ENCODE measurements around the gene RPP21. TPM values are rescaled to one million over a fixed set of nuclear protein-coding genes. Genes with fewer than 3 reads are reported as not detected.

RPP21 gene
- total and polyA plus RNA-seq, 2 of the 8 experiments (the other 6 are each of a cell fraction or from before 2014, with no cell fraction given) = 63.0 to 219 TPM

DNA sequence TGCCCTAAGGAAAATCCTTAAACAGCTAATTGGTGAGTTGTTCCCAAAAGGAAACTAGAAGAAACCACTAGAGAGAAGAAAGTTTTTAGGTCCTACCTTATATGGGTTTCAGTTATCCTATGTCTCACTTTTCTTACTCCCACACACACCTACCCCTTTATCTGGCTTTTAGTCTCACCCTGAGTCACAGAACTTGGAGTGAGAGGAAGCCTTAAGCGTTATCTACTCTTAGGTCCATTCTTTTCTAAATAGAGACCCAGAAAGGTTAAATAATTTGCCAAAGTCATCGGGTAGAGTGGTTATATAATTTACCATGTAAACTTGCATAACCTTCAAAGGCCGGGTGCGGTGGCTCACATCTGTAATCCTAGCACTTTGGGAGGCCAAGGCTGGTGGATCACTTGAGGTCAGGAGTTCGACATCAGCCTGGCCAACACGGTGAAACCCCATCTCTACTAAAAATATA is 4.3 kb upstream of the RPP21 start:
- Histone ChIP-seq H3K56ac (replicated peaks; ENCODE audit: insufficient read length, low read depth, low read length) (no peak overlapping the region), H4K20me1 (replicated peaks in 1 of 2; ENCODE audit: control insufficient read depth in 1 of 2, insufficient read depth in 2 of 2, low read length in 2 of 2) (peaks cover 2 to 3% of the 10 kb centered on the region in 2 experiments), H2BK15ac (ENCODE audit: low read length) (no peak overlapping the region), H3K27ac (ENCODE audit: low read depth, low read length) (no peak overlapping the region), H3K79me2 (ENCODE audit: control insufficient read depth in 1 of 2, insufficient read depth in 2 of 2, low read length in 2 of 2) (no peaks in the 10 kb centered on the region), H3K23ac (ENCODE audit: insufficient read length) (no peak overlapping the region), H3K4me1 (replicated peaks in 1 of 4; ENCODE audit: control insufficient read depth in 3 of 4, insufficient read depth in 4 of 4, low read length in 3 of 4) (peaks cover 0 to 2% (median 0%) of the 10 kb centered on the region in 4 experiments; a peak in 1 of 7 replicates), H2AFZ (ENCODE audit: low read length) (no peak overlapping the region), H4K8ac (ENCODE audit: extremely low read depth, insufficient read depth, low read length) (no peak overlapping the region), H4K5ac (ENCODE audit: insufficient read length, low read depth, low read length) (no peak overlapping the region), H3K23me2 (ENCODE audit: low read depth, low read length) (no peaks in the 10 kb centered on the region), H2BK5ac (ENCODE audit: low read depth, low read length) (no peak overlapping the region), H2BK20ac (ENCODE audit: low read length) (no peak overlapping the region), H3K27me3 (replicated peaks in 1 of 4; ENCODE audit: control insufficient read depth in 3 of 4, extremely low read depth in 1 of 4, insufficient read depth in 3 of 4, low read length in 3 of 4) (no peaks in the 10 kb centered on the region), H3K79me1 (ENCODE audit: low read depth, low read length) (no peaks in the 10 kb centered on the region), H3K4me2 (ENCODE audit: insufficient read depth in 1 of 2, low read depth in 2 of 2, low read length in 2 of 2) (no peak overlapping the region), H3K9ac (replicated peaks in 1 of 4; ENCODE audit: extremely low read depth in 1 of 4, low read depth in 3 of 4, low read length in 3 of 4) (no peak overlapping the region), H3K4ac (replicated peaks; ENCODE audit: insufficient read length, low read depth, low read length) (no peak overlapping the region), H3K4me3 (ENCODE audit: extremely low read depth in 1 of 4, insufficient read depth in 2 of 4, low read depth in 3 of 4, low read length in 4 of 4) (no peak overlapping the region), H3K9me3 (ENCODE audit: insufficient read depth in 2 of 2, low read depth in 1 of 2, low read length in 1 of 2) (no peaks in the 10 kb centered on the region), H3K18ac (ENCODE audit: extremely low read depth, low read length) (no peak overlapping the region), H3K14ac (ENCODE audit: insufficient read length) (no peak overlapping the region), H2BK120ac (replicated peaks; ENCODE audit: low read depth, low read length) (no peak overlapping the region), H2BK12ac (ENCODE audit: low read depth, low read length) (no peak overlapping the region), H4K91ac (replicated peaks; ENCODE audit: insufficient read length, low read length) (no peak overlapping the region), H2AK5ac (ENCODE audit: low read depth, low read length) (no peak overlapping the region), H3K36me3 (ENCODE audit: control insufficient read depth in 2 of 4, insufficient read depth in 4 of 4, low read length in 3 of 4) (peaks cover 6 to 47% (median 27%) of the 10 kb centered on the region in 4 experiments)
- ChIA-PET POLR2A (ENCODE audit: partially characterized antibody) (interaction anchor here (1.8 to 2.8 kb wide), 2 partner anchors 9 to 12 kb away, joined by 4 to 10 read pairs; no protein-coding TSS in a partner anchor), CTCF (ENCODE audit: partially characterized antibody) (interaction anchor here (0.9 kb wide), 1 partner anchor 120 kb away, joined by 3 read pairs; no protein-coding TSS in a partner anchor)
- FAIRE-seq (no peak), DNase-seq (ENCODE audit: low read depth in 1 of 2, low spot score in 2 of 2) (no peak)
- 93% methylated on average over 6 of the region's 6 CpGs; no CpG with 5 or more reads in 1 of the 2 experiments for WGBS, 2 experiments (ENCODE audit: extremely low coverage in 1 of 2, insufficient coverage in 1 of 2, insufficient read length in 1 of 2, insufficient replicate concordance in 2 of 2, low coverage in 1 of 2, low lambda C conversion rate in 2 of 2, missing lambda C conversion rate in 1 of 2)
- TF ChIP-seq SUZ12 (IDR thresholded peaks at IDR 0.05; ENCODE audit: low read length) = no peak
- TF ChIP-seq PHF8 (conservative IDR thresholded peaks at IDR 0.05; ENCODE audit: low read depth, low read length) = no peak
- no peak for TF ChIP-seq SP2 (IDR thresholded peaks at IDR 0.05; ENCODE audit: low read length)
- TF ChIP-seq GTF2F1 (IDR thresholded peaks at IDR 0.05; ENCODE audit: borderline replicate concordance, low read depth, low read length) = no peak
- TF ChIP-seq E2F6 (IDR thresholded peaks at IDR 0.05) = no peak
- no peak for TF ChIP-seq BCL11A (IDR thresholded peaks at IDR 0.05; ENCODE audit: low read depth in 2 of 2, low read length in 2 of 2)
- TF ChIP-seq POU5F1 (IDR thresholded peaks at IDR 0.05; ENCODE audit: low read depth, low read length) = no peak
- TF ChIP-seq TCF12 (IDR thresholded peaks at IDR 0.05; ENCODE audit: low read depth, low read length) = no peak
- TF ChIP-seq KDM1A (IDR thresholded peaks at IDR 0.05; ENCODE audit: borderline replicate concordance, low read length) = no peak
- TF ChIP-seq MAX (IDR thresholded peaks at IDR 0.05) = no peak
- no peak for TF ChIP-seq CEBPB (IDR thresholded peaks at IDR 0.05; ENCODE audit: low read depth, low read length)
- TF ChIP-seq NRF1 (IDR thresholded peaks at IDR 0.05; ENCODE audit: low read depth, low read length) = no peak
- no peak for TF ChIP-seq ATF3 (IDR thresholded peaks at IDR 0.05; ENCODE audit: insufficient read depth, low read depth, low read length)

All from H1 (cell line).